ENCODE results near the gene SMARCA4. TPM values are rescaled to one million over a fixed set of nuclear protein-coding genes. Genes with fewer than 3 reads are reported as not detected.

The SMARCA4 gene
- total and polyA plus RNA-seq, 2 experiments from 2014 or later = 177 to 336 TPM

GRCh38 chr19:10915130-10916091, 45.4 kb upstream of the SMARCA4 start:
- H3K4me1 Mint-ChIP-seq = no peaks in the 10 kb centered on the region; the same call in 2 of the 3 replicates
- H3K4me3 Mint-ChIP-seq = no peak overlapping the region
- no peaks in the 10 kb centered on the region for H3K9me3 Mint-ChIP-seq
- DNase-seq (ENCODE audit: low spot score) (no peak), ATAC-seq (no peak)
- no peak overlapping the region for H3K27ac Mint-ChIP-seq
- Histone ChIP-seq H3K36me3 (ENCODE audit: insufficient read depth) (no peaks in the 10 kb centered on the region; the same call in 1 of the 2 replicates), H3K4me3 (no peak overlapping the region), H2AFZ (no peak overlapping the region), H3K4me1 (ENCODE audit: insufficient read depth) (no peaks in the 10 kb centered on the region), H4K20me1 (replicated peaks; ENCODE audit: insufficient read depth) (no peaks in the 10 kb centered on the region), H3K27me3 (ENCODE audit: insufficient read depth) (no peaks in the 10 kb centered on the region), H3K4me2 (no peak overlapping the region), H3K79me2 (replicated peaks; ENCODE audit: insufficient read depth) (no peaks in the 10 kb centered on the region), H3F3A (replicated peaks; ENCODE audit: low read depth) (peaks cover 7% of the 10 kb centered on the region; the same call in 1 of the 2 replicates), H3K9me2 (ENCODE audit: insufficient read depth) (no peaks in the 10 kb centered on the region), H3K27ac (ENCODE audit: low read depth) (no peak overlapping the region)
- H3K27me3 Mint-ChIP-seq (ENCODE audit: insufficient read depth, low read depth, poor library complexity) = peaks cover 12% of the 10 kb centered on the region
- peaks cover 49% of the 10 kb centered on the region for H3K36me3 Mint-ChIP-seq (ENCODE audit: low read depth)
- no peak for TF ChIP-seq CTCF (conservative IDR thresholded peaks at IDR 0.05; ENCODE audit: low read depth in 2 of 2)
- no peak for TF ChIP-seq POLR2AphosphoS5 (IDR thresholded peaks at IDR 0.05; ENCODE audit: low read depth)
- no peak for TF ChIP-seq ETS1 (IDR thresholded peaks at IDR 0.05)
- TF ChIP-seq EZH2phosphoT487 (IDR thresholded peaks at IDR 0.05; ENCODE audit: unreplicated experiment) = no peak
- TF ChIP-seq NANOG (IDR thresholded peaks at IDR 0.05; ENCODE audit: borderline replicate concordance) = no peak
- no peak for TF ChIP-seq STAT1 (IDR thresholded peaks at IDR 0.05; ENCODE audit: unreplicated experiment)
- no peak for TF ChIP-seq EZH2 (IDR thresholded peaks at IDR 0.05; ENCODE audit: low read depth, unreplicated experiment)
- no peak for TF ChIP-seq CREB1 (CRISPR knock-in tag; IDR thresholded peaks at IDR 0.05; ENCODE audit: low read depth)
- TF ChIP-seq ZNF462 (CRISPR knock-in tag; IDR thresholded peaks at IDR 0.05) = no peak
- no peak for TF ChIP-seq ZNF331 (CRISPR knock-in tag; IDR thresholded peaks at IDR 0.05; ENCODE audit: low read depth)
- no peak for TF ChIP-seq REST (IDR thresholded peaks at IDR 0.05; ENCODE audit: unreplicated experiment)
- no peak for TF ChIP-seq JUNB (IDR thresholded peaks at IDR 0.05; ENCODE audit: unreplicated experiment)
- TF ChIP-seq ZNF114 (CRISPR knock-in tag; IDR thresholded peaks at IDR 0.05) = no peak

Data from GM23338 (cell line).